Loucy (cell line): ENCODE measurements around the gene CCL14.

ENCODE experiments used
- H2AFZ ChIP-seq: fragments of 200-600 bp; sonication (generic); 2 replicates; pipeline ENCODE4 v1.6.0; 2016; ENCODE audit warnings: antibody characterized with exemption, mild to moderate bottlenecking, low read length, moderate library complexity
- H3F3A ChIP-seq: fragments of 200-600 bp; 2 replicates; pipeline ENCODE4 v1.6.0; 2016; ENCODE audit warnings: antibody characterized with exemption, low read depth, mild to moderate bottlenecking
- H3K27me3 ChIP-seq: fragments of 200-600 bp; sonication (generic); 2 replicates; pipeline ENCODE4 v1.6.1; 2014; ENCODE audit warnings: low read length, mild to moderate bottlenecking; ENCODE audit not compliant: insufficient read depth, poor library complexity, severe bottlenecking
- H3K36me3 ChIP-seq: fragments of 200-600 bp; sonication (generic); 2 replicates; pipeline ENCODE4 v1.6.1; 2016; ENCODE audit warnings: low read length; ENCODE audit not compliant: insufficient read depth
- H3K4me1 ChIP-seq: fragments of 200-600 bp; sonication (generic); 2 replicates; pipeline ENCODE4 v1.5.1; 2014; ENCODE audit warnings: low read length, mild to moderate bottlenecking; ENCODE audit not compliant: insufficient read depth, poor library complexity, severe bottlenecking
- H3K4me2 ChIP-seq: fragments of 200-600 bp; sonication (generic); 2 replicates; pipeline ENCODE4 v1.6.0; 2014; ENCODE audit warnings: antibody characterized with exemption, low read length, low read depth, mild to moderate bottlenecking; ENCODE audit not compliant: poor library complexity, severe bottlenecking
- H3K4me3 ChIP-seq: fragments of 200-600 bp; sonication (generic); 2 replicates; pipeline ENCODE4 v1.5.1; 2014; ENCODE audit warnings: low read length, mild to moderate bottlenecking, mixed read lengths; ENCODE audit not compliant: poor library complexity, severe bottlenecking
- H3K79me2 ChIP-seq: fragments of 200-600 bp; sonication (generic); 2 replicates; pipeline ENCODE4 v1.6.1; 2014; ENCODE audit warnings: low read length; ENCODE audit not compliant: insufficient read depth
- H3K9ac ChIP-seq: fragments of 200-600 bp; sonication (generic); 2 replicates; pipeline ENCODE4 v1.6.0; 2014; ENCODE audit warnings: mild to moderate bottlenecking, low read depth, low read length, moderate library complexity; ENCODE audit not compliant: poor library complexity, severe bottlenecking
- H3K9me2 ChIP-seq: fragments of 200-600 bp; sonication (generic); replicated peaks from 2 replicates; pipeline ENCODE4 v1.6.1; 2016; ENCODE audit warnings: low read depth, low read length, mixed read lengths
- H3K9me3 ChIP-seq: fragments of 200-600 bp; sonication (generic); 2 replicates; pipeline ENCODE4 v1.6.1; 2014; ENCODE audit warnings: mild to moderate bottlenecking, antibody characterized with exemption, low read length, low read depth; ENCODE audit not compliant: insufficient read depth
- H4K20me1 ChIP-seq: fragments of 200-600 bp; sonication (generic); 2 replicates; pipeline ENCODE4 v1.6.0; 2014; ENCODE audit warnings: antibody characterized with exemption, low read length, mild to moderate bottlenecking; ENCODE audit not compliant: insufficient read depth, poor library complexity, severe bottlenecking
- EZH2phosphoT487 ChIP-seq: fragments of 200-600 bp; IDR thresholded peaks from 2 replicates; pipeline ENCODE4 v1.6.1; 2018; ENCODE audit warnings: antibody characterized with exemption, mild to moderate bottlenecking, moderate library complexity, borderline replicate concordance
- TF ChIP-seq, protein P1 (sequence below): fragments of 200-600 bp; sonication (generic); conservative IDR thresholded peaks from 2 replicates; pipeline ENCODE4 v1.5.1; 2014; ENCODE audit warnings: mild to moderate bottlenecking, antibody characterized with exemption, low read length

Gene CCL14

DNA sequence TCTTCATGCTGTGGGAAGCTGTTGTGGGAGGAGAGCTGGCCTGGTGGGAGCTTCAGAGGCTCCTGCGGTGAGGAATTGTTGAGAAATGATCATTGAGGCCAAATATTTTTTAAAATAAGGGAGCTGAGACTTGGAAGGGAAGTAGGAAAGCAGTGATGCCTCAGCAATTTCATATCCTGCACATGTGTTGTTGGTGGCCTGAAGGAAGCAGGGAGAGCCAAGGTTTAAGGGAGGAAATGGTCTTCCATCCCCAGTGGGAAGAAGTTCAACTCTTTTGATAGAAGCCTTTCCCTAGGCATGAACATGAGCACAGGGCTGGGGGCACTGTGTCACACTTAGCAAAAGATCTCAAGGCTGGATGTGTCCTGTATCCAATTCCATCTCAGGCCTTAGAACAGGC is at the start of gene CCL14:
Gene CCL14, minus strand, starts transcription at position 87 of the 400 bp plus-strand sequence. Its CDS starts 80 bp downstream, at position 7.
- Histone ChIP-seq H3K9me3 (no peaks in the 10 kb centered on the region), H3K36me3 (no peaks in the 10 kb centered on the region), H3F3A (no peaks in the 10 kb centered on the region), H4K20me1 (no peaks in the 10 kb centered on the region), H3K9me2 (no peaks in the 10 kb centered on the region), H3K4me1 (no peaks in the 10 kb centered on the region), H3K79me2 (no peaks in the 10 kb centered on the region), H3K9ac (no peak within 1 kb of the TSS), H3K4me3 (no peak within 1 kb of the TSS), H2AFZ (no peak within 1 kb of the TSS), H3K4me2 (no peak within 1 kb of the TSS), H3K27me3 (no peaks in the 10 kb centered on the region)
- no peak for TF ChIP-seq EZH2phosphoT487
- TF ChIP-seq, protein P1, sequence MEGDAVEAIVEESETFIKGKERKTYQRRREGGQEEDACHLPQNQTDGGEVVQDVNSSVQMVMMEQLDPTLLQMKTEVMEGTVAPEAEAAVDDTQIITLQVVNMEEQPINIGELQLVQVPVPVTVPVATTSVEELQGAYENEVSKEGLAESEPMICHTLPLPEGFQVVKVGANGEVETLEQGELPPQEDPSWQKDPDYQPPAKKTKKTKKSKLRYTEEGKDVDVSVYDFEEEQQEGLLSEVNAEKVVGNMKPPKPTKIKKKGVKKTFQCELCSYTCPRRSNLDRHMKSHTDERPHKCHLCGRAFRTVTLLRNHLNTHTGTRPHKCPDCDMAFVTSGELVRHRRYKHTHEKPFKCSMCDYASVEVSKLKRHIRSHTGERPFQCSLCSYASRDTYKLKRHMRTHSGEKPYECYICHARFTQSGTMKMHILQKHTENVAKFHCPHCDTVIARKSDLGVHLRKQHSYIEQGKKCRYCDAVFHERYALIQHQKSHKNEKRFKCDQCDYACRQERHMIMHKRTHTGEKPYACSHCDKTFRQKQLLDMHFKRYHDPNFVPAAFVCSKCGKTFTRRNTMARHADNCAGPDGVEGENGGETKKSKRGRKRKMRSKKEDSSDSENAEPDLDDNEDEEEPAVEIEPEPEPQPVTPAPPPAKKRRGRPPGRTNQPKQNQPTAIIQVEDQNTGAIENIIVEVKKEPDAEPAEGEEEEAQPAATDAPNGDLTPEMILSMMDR = no peak

DNA sequence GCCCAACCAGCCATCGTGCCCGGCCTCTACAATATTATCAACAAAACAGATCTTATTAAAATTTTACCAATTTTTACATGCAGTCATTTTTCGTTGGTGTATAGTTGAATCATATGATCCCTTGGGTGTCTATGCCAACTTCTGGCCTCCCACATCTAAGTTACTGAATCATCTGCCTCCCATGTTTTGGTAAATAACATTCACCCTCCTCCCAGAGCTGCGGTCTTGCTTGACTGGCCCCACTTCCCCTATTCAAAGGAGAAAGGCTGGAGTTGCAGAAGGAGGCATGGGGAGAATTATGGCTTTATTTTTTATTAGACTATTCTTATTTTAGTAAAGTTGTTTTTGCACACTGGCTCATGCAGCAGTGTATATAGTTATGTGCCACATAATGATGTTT is 49.7 kb upstream of the CCL14 start:
- no peak overlapping the region for H3K9ac ChIP-seq
- H3K36me3 ChIP-seq = no peaks in the 10 kb centered on the region
- no peak for TF ChIP-seq EZH2phosphoT487
- TF ChIP-seq, protein P1 = no peak
- H3K4me2 ChIP-seq = no peak overlapping the region
- no peaks in the 10 kb centered on the region for H3K9me3 ChIP-seq
- no peaks in the 10 kb centered on the region for H3K79me2 ChIP-seq
- no peaks in the 10 kb centered on the region for H3K27me3 ChIP-seq
- H3K9me2 ChIP-seq = no peaks in the 10 kb centered on the region
- H4K20me1 ChIP-seq = no peaks in the 10 kb centered on the region
- H2AFZ ChIP-seq = no peak overlapping the region
- H3K4me1 ChIP-seq = no peaks in the 10 kb centered on the region
- H3K4me3 ChIP-seq = no peak overlapping the region
- no peaks in the 10 kb centered on the region for H3F3A ChIP-seq

DNA sequence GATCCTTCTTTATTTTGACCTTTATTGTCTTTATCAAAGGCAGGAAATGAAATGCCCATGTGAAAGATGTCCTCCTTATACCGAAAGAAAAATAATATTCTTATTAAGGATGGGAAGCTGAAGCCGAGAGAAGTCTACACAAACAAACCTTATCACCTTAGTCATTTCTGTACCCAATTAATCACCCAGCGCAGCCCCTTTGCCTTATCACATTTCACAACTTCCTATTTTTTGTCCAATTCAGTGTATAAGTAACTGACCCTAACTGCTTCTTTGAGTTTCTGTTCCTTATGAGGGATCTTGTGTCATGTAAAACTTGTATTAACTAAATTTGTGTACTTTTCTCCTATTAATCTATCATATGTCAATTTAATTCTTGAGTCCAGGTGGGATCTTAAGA is 47.6 kb upstream of the CCL14 start:
- Histone ChIP-seq H3K4me2 (no peak overlapping the region), H3K79me2 (no peaks in the 10 kb centered on the region), H3K9me3 (no peaks in the 10 kb centered on the region), H3K4me1 (no peaks in the 10 kb centered on the region), H3K27me3 (peaks cover 3% of the 10 kb centered on the region), H3K9ac (no peak overlapping the region), H2AFZ (no peak overlapping the region), H3F3A (no peaks in the 10 kb centered on the region), H3K9me2 (no peaks in the 10 kb centered on the region), H4K20me1 (no peaks in the 10 kb centered on the region), H3K36me3 (no peaks in the 10 kb centered on the region), H3K4me3 (no peak overlapping the region)
- no peak for TF ChIP-seq EZH2phosphoT487
- TF ChIP-seq, protein P1 = no peak
